B cell (primary cell): ENCODE measurements around the gene MAGI2. TPM values are rescaled to one million over a fixed set of nuclear protein-coding genes. Genes with fewer than 3 reads are reported as not detected.

Source experiments
- ATAC-seq: fragments of 200-7000 bp; cut with Tn5 transposase; one replicate; pipeline ENCODE4 v1.10.0; 2021; ENCODE audit warnings: low read depth, mild to moderate bottlenecking, moderate number of reproducible peaks, moderate library complexity
- CTCF ChIA-PET: fragments of 350-600 bp; sonication (Branson Sonifier 250); formaldehyde crosslinking; loops from one replicate; lab custom pipeline; 2021; ENCODE audit warnings: antibody characterized with exemption, inconsistent platforms; lab: Charles Lee
- POLR2A ChIA-PET: fragments of 350-600 bp; sonication (Branson Sonifier 250); formaldehyde crosslinking; loops from one replicate; lab custom pipeline; 2021; ENCODE audit warnings: antibody characterized with exemption; lab: Charles Lee
- DNase-seq: peaks from one replicate; pipeline ENCODE4 v3.0.0; 2013
- H2AFZ ChIP-seq: 2 replicates; pipeline ENCODE4 v1.6.1; 2012; ENCODE audit warnings: mild to moderate bottlenecking, low read depth, low read length; ENCODE audit not compliant: insufficient read depth, poor library complexity, severe bottlenecking
- H3K27ac ChIP-seq, 2 donors: 1 replicate in 1 of 2; 2 replicates in 1 of 2; pipeline ENCODE4 v1.5.1; 2012 to 2013; ENCODE audit warnings: low read length in 2 of 2, mild to moderate bottlenecking in 2 of 2, moderate library complexity in 1 of 2
- H3K27me3 ChIP-seq, 4 experiments: fragments of 200-600 bp in 1 of 4; sonication (generic) in 1 of 4; replicated peaks in 1 of 4; 1 replicate in 2 of 4; 2 replicates in 2 of 4; pipeline versions ENCODE4 v1.6.1 to v1.7.0; 2013 to 2016; ENCODE audit warnings: low read length in 3 of 4, mild to moderate bottlenecking in 2 of 4, mixed read lengths in 1 of 4, moderate library complexity in 1 of 4; ENCODE audit not compliant: insufficient read depth in 4 of 4, control insufficient read depth in 3 of 4; ENCODE audit errors: control extremely low read depth in 1 of 4
- H3K36me3 ChIP-seq, 2 experiments: replicated peaks in 1 of 2; 1 replicate in 1 of 2; 2 replicates in 1 of 2; pipeline versions ENCODE4 v1.6.1 to v1.7.1; 2013; ENCODE audit warnings: low read length in 1 of 2; ENCODE audit not compliant: insufficient read depth in 2 of 2, control insufficient read depth in 1 of 2; ENCODE audit errors: control extremely low read depth in 1 of 2, extremely low read depth in 1 of 2
- H3K4me1 ChIP-seq, 2 donors: fragments of 200-600 bp in 1 of 2; sonication (generic) in 1 of 2; 1 replicate in 1 of 2; 2 replicates in 1 of 2; pipeline versions ENCODE4 v1.5.1 to v1.6.1; 2013 to 2017; ENCODE audit warnings: low read length in 2 of 2; ENCODE audit not compliant: control insufficient read depth in 2 of 2, insufficient read depth in 2 of 2
- H3K4me2 ChIP-seq: replicated peaks from 2 replicates; pipeline ENCODE3; 2012; ENCODE audit warnings: mild to moderate bottlenecking, low read depth, low read length; ENCODE audit not compliant: poor library complexity, severe bottlenecking
- H3K4me3 ChIP-seq, 5 experiments: fragments of 200-600 bp in 1 of 5; sonication (generic) in 1 of 5; 1 replicate in 3 of 5; 2 replicates in 2 of 5; pipeline versions ENCODE4 v1.5.1 to v1.7.0; 2011 to 2016; ENCODE audit warnings: low read length in 4 of 5, mild to moderate bottlenecking in 4 of 5, low read depth in 2 of 5, control low read depth in 1 of 5, moderate library complexity in 1 of 5; ENCODE audit not compliant: insufficient read depth in 1 of 5; ENCODE audit errors: control extremely low read depth in 1 of 5, extremely low read depth in 1 of 5
- H3K79me2 ChIP-seq: fragments of 200-600 bp; sonication (generic); one replicate; pipeline ENCODE4 v1.6.0; 2016; ENCODE audit warnings: low read length; ENCODE audit not compliant: control insufficient read depth, insufficient read depth
- H3K9ac ChIP-seq: fragments of 200-600 bp; sonication (generic); 2 replicates; pipeline ENCODE4 v1.6.1; 2017; ENCODE audit warnings: mild to moderate bottlenecking, low read length, moderate library complexity
- H3K9me3 ChIP-seq, 3 donors: one replicate each; pipeline versions ENCODE4 v1.6.1 to v1.7.1; 2013; ENCODE audit warnings: low read length in 2 of 3; ENCODE audit not compliant: control insufficient read depth in 2 of 3, insufficient read depth in 1 of 3; ENCODE audit errors: control extremely low read depth in 1 of 3
- H4K20me1 ChIP-seq: 2 replicates; pipeline ENCODE4 v1.6.0; 2012; ENCODE audit warnings: mild to moderate bottlenecking, low read length; ENCODE audit not compliant: insufficient read depth, control insufficient read depth, poor library complexity, severe bottlenecking
- H3K27ac Mint-ChIP-seq: one replicate; pipeline ENCODE4 v1.8.0; 2021; ENCODE audit warnings: mixed read lengths
- H3K27me3 Mint-ChIP-seq: one replicate; pipeline ENCODE4 v1.8.0; 2021; ENCODE audit warnings: mixed read lengths
- H3K4me1 Mint-ChIP-seq: one replicate; pipeline ENCODE4 v1.8.0; 2021; ENCODE audit warnings: mixed read lengths
- H3K4me3 Mint-ChIP-seq: one replicate; pipeline ENCODE4 v1.8.0; 2021; ENCODE audit warnings: mixed read lengths
- H3K9me3 Mint-ChIP-seq: one replicate; pipeline ENCODE4 v1.8.0; 2022; ENCODE audit warnings: mixed read lengths; ENCODE audit not compliant: insufficient read depth
- CTCF ChIP-seq: fragments of 200-600 bp; IDR thresholded peaks from one replicate; pipeline ENCODE4 v1.8.0; 2022; ENCODE audit warnings: antibody characterized with exemption, mild to moderate bottlenecking
- EZH2 ChIP-seq: IDR thresholded peaks from 2 replicates; pipeline ENCODE4 v1.6.1; 2012; ENCODE audit warnings: borderline replicate concordance, low read depth, mild to moderate bottlenecking, moderate library complexity, low read length; ENCODE audit not compliant: insufficient read depth, poor library complexity, severe bottlenecking
- WGBS: methylation state at CpG from one replicate; pipeline ENCODE4 v1.1.5; 2013; ENCODE audit warnings: missing lambda C conversion rate; ENCODE audit not compliant: insufficient coverage; 5-methylcytosine and 5-hydroxymethylcytosine counted together
- intact Hi-C: fragments of 100-400 bp; cut with micrococcal nuclease; formaldehyde crosslinking; loops from one replicate; pipeline ENCODE4 v1.10.0; 2022
- polyA plus RNA-seq: library from polyadenylated mRNA; depleted of rRNA; stranded (reverse); fragments of >200 nt; gene quantifications from 2 replicates; pipeline ENCODE4 v1.2.3, GENCODE V29; 2012
- total RNA-seq, 2 donors: library from RNA; stranded (reverse); fragments of 120-200 nt in 1 of 2; gene quantifications; 1 replicate in 1 of 2; 2 replicates in 1 of 2; pipeline versions ENCODE4 v1.2.3 to v1.2.4, GENCODE V29; 2013 to 2022

The MAGI2 gene
- total and polyA plus RNA-seq, 2 donors (not counting 1 experiment from before 2014, with no cell fraction given) = 0.16 to 0.64 TPM

- no peak overlapping the region for H3K27ac ChIP-seq
- Mint-ChIP-seq H3K4me1 (no peaks in the 10 kb centered on the region), H3K27me3 (no peaks in the 10 kb centered on the region), H3K27ac (no peak overlapping the region), H3K9me3 (no peaks in the 10 kb centered on the region), H3K4me3 (no peak overlapping the region)
- ATAC-seq (no peak), DNase-seq (no peak)
- no peaks in the 10 kb centered on the region for H4K20me1 ChIP-seq
- no peak overlapping the region for H3K9ac ChIP-seq
- CTCF ChIA-PET = no interaction called here
- H3K4me1 ChIP-seq = no peaks in the 10 kb centered on the region
- H3K4me3 ChIP-seq = no peak overlapping the region
- no peak overlapping the region for H3K4me2 ChIP-seq
- intact Hi-C loops = no loop called here
- no peak for TF ChIP-seq CTCF
- no peak for TF ChIP-seq EZH2
- no peaks in the 10 kb centered on the region for H3K9me3 ChIP-seq
- no peaks in the 10 kb centered on the region for H3K27me3 ChIP-seq
- WGBS = 85% methylated on average over 4 of the region's 4 CpGs
- POLR2A ChIA-PET = no interaction called here
- H3K36me3 ChIP-seq = no peaks in the 10 kb centered on the region
- H2AFZ ChIP-seq = no peak overlapping the region
- no peaks in the 10 kb centered on the region for H3K79me2 ChIP-seq
Measured at GRCh38 chr7:78389022-78389421, 1064.4 kb downstream of the MAGI2 start.

- Histone ChIP-seq H3K36me3 (no peaks in the 10 kb centered on the region), H3K27me3 (no peaks in the 10 kb centered on the region), H4K20me1 (no peaks in the 10 kb centered on the region), H3K4me2 (no peak overlapping the region), H3K9ac (no peak overlapping the region), H3K4me1 (no peaks in the 10 kb centered on the region), H3K27ac (no peak overlapping the region), H2AFZ (no peak overlapping the region), H3K79me2 (no peaks in the 10 kb centered on the region), H3K4me3 (no peak overlapping the region), H3K9me3 (no peaks in the 10 kb centered on the region)
- Mint-ChIP-seq H3K4me3 (no peak overlapping the region), H3K9me3 (no peaks in the 10 kb centered on the region), H3K27me3 (no peaks in the 10 kb centered on the region), H3K4me1 (no peaks in the 10 kb centered on the region), H3K27ac (no peak overlapping the region)
- no peak for DNase-seq
- TF ChIP-seq CTCF = no peak
- no peak for TF ChIP-seq EZH2
- CTCF ChIA-PET = no interaction called here
- ATAC-seq = no peak
- WGBS = no CpG with 5 or more reads among the region's 2 CpGs
- intact Hi-C loops = no loop called here
- POLR2A ChIA-PET = no interaction called here
Measured at GRCh38 chr7:78386520-78386919, 1066.9 kb downstream of the MAGI2 start.
